ENCODE results near the gene SLC6A1.

Gene SLC6A1

GRCh38 chr3:11085093-11085840, 92.7 kb downstream of the SLC6A1 start:
- H3K4me3 ChIP-seq (replicated peaks in 1 of 2; ENCODE audit: low read depth in 2 of 2, low read length in 2 of 2): no peak overlapping the region
- peak; percentile 15 to 26 for DNase-seq (ENCODE audit: low read depth in 2 of 2)
- TF ChIP-seq CTCF (IDR thresholded peaks at IDR 0.05; ENCODE audit: low read depth, low read length): no peak

GRCh38 chr3:11086856-11087255, 94.3 kb downstream of the SLC6A1 start:
- no peak overlapping the region for H3K4me3 ChIP-seq (replicated peaks in 1 of 2; ENCODE audit: low read depth in 2 of 2, low read length in 2 of 2)
- no peak for DNase-seq (ENCODE audit: low read depth in 2 of 2)
- no peak for TF ChIP-seq CTCF (IDR thresholded peaks at IDR 0.05; ENCODE audit: low read depth, low read length)

- TF ChIP-seq CTCF (IDR thresholded peaks at IDR 0.05; ENCODE audit: low read depth, low read length): no peak
- no peak for DNase-seq (ENCODE audit: low read depth in 2 of 2)
- no peak overlapping the region for H3K4me3 ChIP-seq (replicated peaks in 1 of 2; ENCODE audit: low read depth in 2 of 2, low read length in 2 of 2)
Measured at GRCh38 chr3:11088066-11088465, 95.5 kb downstream of the SLC6A1 start.

GRCh38 chr3:11088831-11089230, 96.3 kb downstream of the SLC6A1 start:
- DNase-seq (ENCODE audit: low read depth in 2 of 2): peak in 1 of 2 donors; percentile 38
- no peak for TF ChIP-seq CTCF (IDR thresholded peaks at IDR 0.05; ENCODE audit: low read depth, low read length)
- H3K4me3 ChIP-seq (replicated peaks in 1 of 2; ENCODE audit: low read depth in 2 of 2, low read length in 2 of 2): no peak overlapping the region

Measured in cardiac fibroblast (primary cell).